ENCODE measurements around the gene GPR65. TPM values are rescaled to one million over a fixed set of nuclear protein-coding genes. Genes with fewer than 3 reads are reported as not detected.

Gene GPR65
- total RNA-seq, 1 experiment from 2014 or later: not detected

DNA sequence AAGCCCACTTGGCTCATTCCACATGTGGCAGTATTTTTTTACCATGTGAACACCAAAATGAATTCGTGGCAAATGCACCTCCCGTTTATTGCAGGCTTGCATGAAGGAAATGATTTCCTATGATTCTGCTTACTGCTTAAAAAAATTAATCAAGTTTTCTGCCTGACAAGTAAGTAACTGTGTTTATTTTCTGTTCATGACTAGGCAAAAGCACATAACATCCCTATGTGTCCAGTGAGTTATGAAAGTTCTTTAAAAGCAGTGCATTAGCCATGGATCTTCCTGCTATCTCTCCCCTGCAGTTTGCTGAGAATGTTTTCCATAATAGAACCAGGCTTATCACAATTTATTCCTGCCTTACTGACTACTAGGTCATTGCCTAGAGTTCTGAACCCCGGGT, 20.4 kb downstream of the GPR65 start:
- Histone ChIP-seq H3K9ac (ENCODE audit: low read length) (no peak overlapping the region), H2AFZ (ENCODE audit: low read length) (no peak overlapping the region), H3K27me3 (ENCODE audit: low read length) (no peaks in the 10 kb centered on the region), H3K4me1 (ENCODE audit: insufficient read depth, low read length) (peaks cover 7% of the 10 kb centered on the region; the same call in 1 of the 2 replicates), H3F3A (ENCODE audit: low read length, unreplicated experiment) (no peaks in the 10 kb centered on the region), H3K4me2 (ENCODE audit: low read length) (no peak overlapping the region), H3K9me2 (replicated peaks; ENCODE audit: low read length) (no peaks in the 10 kb centered on the region), H3K4me3 (ENCODE audit: low read length) (no peak overlapping the region), H3K36me3 (ENCODE audit: low read depth, low read length) (no peaks in the 10 kb centered on the region), H3K27ac (ENCODE audit: low read length) (no peak overlapping the region), H3K9me3 (ENCODE audit: low read length) (no peaks in the 10 kb centered on the region), H3K79me2 (ENCODE audit: low read length) (no peaks in the 10 kb centered on the region), H4K20me1 (ENCODE audit: low read length) (no peaks in the 10 kb centered on the region)
- TF ChIP-seq EZH2 (IDR thresholded peaks at IDR 0.05; ENCODE audit: low read length, unreplicated experiment) (no peak), EZH2phosphoT487 (IDR thresholded peaks at IDR 0.05; ENCODE audit: borderline replicate concordance, low read length) (no peak)
- TF ChIP-seq, protein P1, sequence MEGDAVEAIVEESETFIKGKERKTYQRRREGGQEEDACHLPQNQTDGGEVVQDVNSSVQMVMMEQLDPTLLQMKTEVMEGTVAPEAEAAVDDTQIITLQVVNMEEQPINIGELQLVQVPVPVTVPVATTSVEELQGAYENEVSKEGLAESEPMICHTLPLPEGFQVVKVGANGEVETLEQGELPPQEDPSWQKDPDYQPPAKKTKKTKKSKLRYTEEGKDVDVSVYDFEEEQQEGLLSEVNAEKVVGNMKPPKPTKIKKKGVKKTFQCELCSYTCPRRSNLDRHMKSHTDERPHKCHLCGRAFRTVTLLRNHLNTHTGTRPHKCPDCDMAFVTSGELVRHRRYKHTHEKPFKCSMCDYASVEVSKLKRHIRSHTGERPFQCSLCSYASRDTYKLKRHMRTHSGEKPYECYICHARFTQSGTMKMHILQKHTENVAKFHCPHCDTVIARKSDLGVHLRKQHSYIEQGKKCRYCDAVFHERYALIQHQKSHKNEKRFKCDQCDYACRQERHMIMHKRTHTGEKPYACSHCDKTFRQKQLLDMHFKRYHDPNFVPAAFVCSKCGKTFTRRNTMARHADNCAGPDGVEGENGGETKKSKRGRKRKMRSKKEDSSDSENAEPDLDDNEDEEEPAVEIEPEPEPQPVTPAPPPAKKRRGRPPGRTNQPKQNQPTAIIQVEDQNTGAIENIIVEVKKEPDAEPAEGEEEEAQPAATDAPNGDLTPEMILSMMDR (conservative IDR thresholded peaks at IDR 0.05; ENCODE audit: low read depth, low read length): no peak
- intact Hi-C loops (cut with micrococcal nuclease): no loop called here
- CTCF ChIA-PET: interaction anchor here (0.6 kb wide), 1 partner anchor 412 kb away, joined by 3 read pairs; no protein-coding TSS in a partner anchor
- POLR2A ChIA-PET (ENCODE audit: unreplicated experiment): no interaction called here
- ATAC-seq: no peak
- BruUV-seq (replicated peaks): no TSS peak
- no peak for DNase-seq

DNA sequence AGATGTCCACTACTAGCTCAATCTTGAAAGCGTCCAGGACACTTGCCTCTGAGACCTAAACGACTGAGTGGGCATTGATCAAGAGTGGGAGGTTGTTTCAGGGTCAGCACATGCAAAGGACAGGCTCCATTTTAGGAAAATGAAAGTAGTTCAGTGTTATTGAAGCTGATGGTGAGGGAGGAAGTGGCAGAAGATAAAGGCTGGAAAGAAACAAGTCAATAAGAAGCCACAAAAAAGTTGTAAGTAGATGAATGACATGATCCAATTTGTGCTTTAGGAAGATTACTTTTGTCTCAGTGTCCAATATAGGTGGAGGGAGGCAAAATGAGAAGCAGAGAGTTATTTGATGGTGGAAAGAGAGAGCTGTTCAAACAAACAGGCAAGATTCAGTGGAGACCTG, 22.0 kb downstream of the GPR65 start:
- no TSS peak for BruUV-seq (replicated peaks)
- ChIA-PET POLR2A (ENCODE audit: unreplicated experiment) (no interaction called here), CTCF (no interaction called here)
- Histone ChIP-seq H3K9ac (ENCODE audit: low read length) (no peak overlapping the region), H3K4me3 (ENCODE audit: low read length) (no peak overlapping the region), H3K27ac (ENCODE audit: low read length) (no peak overlapping the region), H4K20me1 (ENCODE audit: low read length) (no peaks in the 10 kb centered on the region), H3K4me1 (ENCODE audit: insufficient read depth, low read length) (peaks cover 7% of the 10 kb centered on the region; the same call in 1 of the 2 replicates), H3K9me2 (replicated peaks; ENCODE audit: low read length) (no peaks in the 10 kb centered on the region), H3K4me2 (ENCODE audit: low read length) (no peak overlapping the region), H3K9me3 (ENCODE audit: low read length) (no peaks in the 10 kb centered on the region), H3K27me3 (ENCODE audit: low read length) (no peaks in the 10 kb centered on the region), H3F3A (ENCODE audit: low read length, unreplicated experiment) (no peaks in the 10 kb centered on the region), H2AFZ (ENCODE audit: low read length) (no peak overlapping the region), H3K79me2 (ENCODE audit: low read length) (no peaks in the 10 kb centered on the region), H3K36me3 (ENCODE audit: low read depth, low read length) (no peaks in the 10 kb centered on the region)
- ATAC-seq (no peak), DNase-seq (no peak)
- no peak for TF ChIP-seq EZH2 (IDR thresholded peaks at IDR 0.05; ENCODE audit: low read length, unreplicated experiment)
- TF ChIP-seq, protein P1 (conservative IDR thresholded peaks at IDR 0.05; ENCODE audit: low read depth, low read length): no peak
- no peak for TF ChIP-seq EZH2phosphoT487 (IDR thresholded peaks at IDR 0.05; ENCODE audit: borderline replicate concordance, low read length)
- intact Hi-C loops (cut with micrococcal nuclease): no loop called here

DNA sequence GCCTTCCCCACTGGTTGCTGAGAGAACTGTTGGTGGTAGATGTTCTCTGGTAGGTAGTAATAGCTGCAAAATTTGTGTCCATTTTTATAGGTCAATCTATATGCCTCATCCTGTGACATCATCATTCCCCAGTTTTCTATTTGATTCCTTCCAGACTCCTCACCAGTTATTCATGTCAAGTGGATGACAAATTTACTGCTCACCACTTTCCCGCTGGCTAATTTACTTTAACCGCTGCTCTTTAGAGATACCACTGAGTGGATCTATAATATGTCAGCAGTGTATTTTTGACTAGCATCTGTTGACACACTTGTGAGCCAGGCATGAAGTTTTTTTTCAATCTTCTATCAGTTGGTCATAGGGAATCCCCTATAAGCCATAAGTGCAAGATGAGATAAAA, 24.6 kb downstream of the GPR65 start:
- no peak for ATAC-seq
- ChIA-PET POLR2A (ENCODE audit: unreplicated experiment) (no interaction called here), CTCF (no interaction called here)

More for the DNA sequence above, 24.6 kb downstream of the GPR65 start:
- Histone ChIP-seq H3F3A (ENCODE audit: low read length, unreplicated experiment) (no peaks in the 10 kb centered on the region), H3K27me3 (ENCODE audit: low read length) (no peaks in the 10 kb centered on the region), H3K36me3 (ENCODE audit: low read depth, low read length) (no peaks in the 10 kb centered on the region), H3K4me3 (ENCODE audit: low read length) (no peak overlapping the region), H3K4me1 (ENCODE audit: insufficient read depth, low read length) (peaks cover 7% of the 10 kb centered on the region; the same call in 1 of the 2 replicates), H3K4me2 (ENCODE audit: low read length) (no peak overlapping the region), H3K27ac (ENCODE audit: low read length) (no peak overlapping the region), H3K79me2 (ENCODE audit: low read length) (no peaks in the 10 kb centered on the region), H4K20me1 (ENCODE audit: low read length) (no peaks in the 10 kb centered on the region), H2AFZ (ENCODE audit: low read length) (no peak overlapping the region), H3K9ac (ENCODE audit: low read length) (no peak overlapping the region), H3K9me2 (replicated peaks; ENCODE audit: low read length) (no peaks in the 10 kb centered on the region), H3K9me3 (ENCODE audit: low read length) (no peaks in the 10 kb centered on the region)
- peak; percentile 59 for DNase-seq
- TF ChIP-seq EZH2phosphoT487 (IDR thresholded peaks at IDR 0.05; ENCODE audit: borderline replicate concordance, low read length): no peak
- no peak for TF ChIP-seq EZH2 (IDR thresholded peaks at IDR 0.05; ENCODE audit: low read length, unreplicated experiment)
- TF ChIP-seq, protein P1 (conservative IDR thresholded peaks at IDR 0.05; ENCODE audit: low read depth, low read length): no peak
- BruUV-seq (replicated peaks): no TSS peak
- intact Hi-C loops (cut with micrococcal nuclease): no loop called here
